ENCODE measurements around the gene PTPN1.

Gene PTPN1

DNA sequence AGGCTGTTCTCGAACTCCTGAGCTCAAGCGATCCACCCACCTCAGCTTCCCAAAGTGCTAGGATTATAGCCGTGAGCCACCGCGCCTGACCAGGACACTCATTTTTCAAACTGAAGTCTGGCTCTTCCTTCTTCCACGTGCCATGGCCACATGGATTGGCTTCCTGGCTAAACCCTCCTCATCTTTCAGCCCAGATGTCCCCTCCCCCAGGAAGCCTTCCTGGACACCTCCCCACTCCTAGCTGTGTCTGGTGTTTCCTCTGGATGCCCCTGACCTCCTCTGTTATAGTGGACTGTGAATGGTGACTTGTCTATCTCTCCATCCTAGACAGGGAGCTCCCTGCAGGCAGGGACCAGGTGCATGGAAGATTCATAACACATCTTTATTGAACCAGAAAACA lies 124.0 kb downstream of the PTPN1 start:
- POLR2A ChIA-PET, result no interaction called here
- H3K9me3 ChIP-seq (ENCODE audit: control insufficient read depth, insufficient read depth, low read depth, low read length), result no peaks in the 10 kb centered on the region

More for the DNA sequence above, 124.0 kb downstream of the PTPN1 start:
- TF ChIP-seq ZNF248 (tag by site-specific recombination; IDR thresholded peaks at IDR 0.05), result no peak
- TF ChIP-seq SP2 (tag by site-specific recombination; IDR thresholded peaks at IDR 0.05), result peak; percentile 19; the same call in 1 of the 2 replicates
- no peak for TF ChIP-seq ZBTB10 (tag by site-specific recombination; IDR thresholded peaks at IDR 0.05)
- CTCF ChIA-PET, result interaction anchor here (0.8 to 3.4 kb wide), 5 partner anchors 8 to 111 kb away, joined by 3 to 34 read pairs (median 10); no protein-coding TSS in a partner anchor
- H3K36me3 ChIP-seq (ENCODE audit: control insufficient read depth in 2 of 2, insufficient read depth in 1 of 2, low read length in 2 of 2), result no peaks in the 10 kb centered on the region
- no peak overlapping the region for H3K27ac ChIP-seq (ENCODE audit: extremely low read depth, low read depth, low read length)
- peaks cover 4% of the 10 kb centered on the region for H3K4me1 ChIP-seq (ENCODE audit: control insufficient read depth, insufficient read depth, low read length)
- no peak overlapping the region for H3K4me3 ChIP-seq (ENCODE audit: low read depth, low read length)
